Activated T-helper 1 cell treated with anti-CD3 and anti-CD28 coated beads, Interleukin-12 subunit alpha, Interleukin-12 subunit beta, Interleukin-2, Interleukin-4 antibody, amounts not matched to agents 30 ng/mL and 10 ng/mL and 1 ng/mL, durations not matched to agents 14 hours and 24 hours and 36 hours (primary cell): Measurements from ENCODE around the gene FAM181B. TPM values are rescaled to one million over a fixed set of nuclear protein-coding genes. Genes with fewer than 3 reads are reported as not detected.

Source experiments
- DNase-seq: peaks from one replicate; pipeline ENCODE4 v3.0.0; 2021; ENCODE audit warnings: low spot score
- H3K27ac Mint-ChIP-seq: one replicate; pipeline ENCODE4 v1.8.0; 2021; ENCODE audit warnings: mild to moderate bottlenecking, mixed read lengths
- H3K27me3 Mint-ChIP-seq: one replicate; pipeline ENCODE4 v1.8.0; 2022; ENCODE audit warnings: mild to moderate bottlenecking, moderate library complexity, mixed read lengths; ENCODE audit not compliant: insufficient read depth
- H3K36me3 Mint-ChIP-seq: one replicate; pipeline ENCODE4 v1.8.0; 2021; ENCODE audit warnings: low read depth, mixed read lengths
- H3K4me1 Mint-ChIP-seq: one replicate; pipeline ENCODE4 v1.8.0; 2021; ENCODE audit warnings: low read depth, mixed read lengths
- H3K4me3 Mint-ChIP-seq: one replicate; pipeline ENCODE4 v1.8.0; 2021; ENCODE audit warnings: mild to moderate bottlenecking, moderate library complexity, mixed read lengths
- H3K9me3 Mint-ChIP-seq: one replicate; pipeline ENCODE4 v1.8.0; 2021; ENCODE audit warnings: mixed read lengths
- intact Hi-C: fragments of 100-400 bp; cut with micrococcal nuclease; formaldehyde crosslinking; loops from one replicate; pipeline ENCODE4 v1.15.1; 2024
- total RNA-seq: library from RNA; stranded (reverse); gene quantifications from 2 replicates; pipeline ENCODE4 v1.2.3, GENCODE V29; 2022

FAM181B gene
- not detected in 2 replicates for total RNA-seq

DNA sequence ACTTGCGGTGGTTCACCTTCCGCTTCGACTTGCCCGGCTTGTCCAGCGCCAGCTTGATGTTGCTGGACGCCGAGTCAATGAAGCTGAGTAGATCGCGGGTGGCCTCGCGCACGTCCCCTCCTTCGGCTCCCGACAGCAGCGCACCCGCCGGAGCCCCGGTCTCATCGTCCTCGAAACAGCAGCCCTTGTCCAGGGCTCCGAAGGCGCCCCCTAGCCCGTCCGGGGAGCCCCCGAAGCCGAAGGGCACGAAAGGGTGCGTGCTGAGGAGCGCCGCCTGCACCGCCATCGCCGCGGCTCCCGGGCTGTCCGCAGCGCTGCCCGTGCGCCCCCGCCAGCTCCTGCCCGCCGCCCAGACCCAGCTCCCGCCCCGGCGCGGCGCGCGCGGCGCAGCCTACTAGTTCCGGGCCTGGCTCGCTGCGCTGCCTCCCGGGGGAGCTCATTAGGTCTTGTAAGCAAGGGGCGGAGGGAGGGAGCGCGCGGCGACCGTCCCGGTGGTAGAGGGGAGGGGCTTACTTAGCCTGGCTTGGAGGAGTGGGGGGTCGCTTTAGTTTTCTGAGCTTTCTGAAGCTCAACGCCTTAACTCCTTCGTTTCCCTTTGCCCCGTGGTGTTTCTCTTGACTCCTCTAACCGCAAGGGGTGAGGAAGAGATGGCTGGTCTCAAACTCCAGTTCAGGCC lies at the start of gene FAM181B:
Gene FAM181B, minus strand, starts transcription at position 421 of the 676 bp plus-strand sequence. Its CDS starts 135 bp downstream, at position 286.
- DNase-seq = peak; percentile 2
- no peaks in the 10 kb centered on the region for H3K9me3 Mint-ChIP-seq
- no peak within 1 kb of the TSS for H3K27ac Mint-ChIP-seq
- H3K27me3 Mint-ChIP-seq = peaks cover 72% of the 10 kb centered on the region
- intact Hi-C loops = no loop called here
- peaks cover 6% of the 10 kb centered on the region for H3K4me1 Mint-ChIP-seq
- peak within 1 kb of the TSS; percentile 48 for H3K4me3 Mint-ChIP-seq
- no peaks in the 10 kb centered on the region for H3K36me3 Mint-ChIP-seq

GRCh38 chr11:82782825-82783374 lies 49.2 kb upstream of the FAM181B start:
- H3K9me3 Mint-ChIP-seq = peaks cover 7% of the 10 kb centered on the region
- H3K4me1 Mint-ChIP-seq = no peaks in the 10 kb centered on the region
- H3K4me3 Mint-ChIP-seq = no peak overlapping the region
- no peak for DNase-seq
- no peak overlapping the region for H3K27ac Mint-ChIP-seq
- H3K27me3 Mint-ChIP-seq = peaks cover 32% of the 10 kb centered on the region
- intact Hi-C loops = no loop called here
- H3K36me3 Mint-ChIP-seq = no peaks in the 10 kb centered on the region

- Mint-ChIP-seq H3K27ac (no peak overlapping the region), H3K36me3 (no peaks in the 10 kb centered on the region), H3K27me3 (peaks cover 29% of the 10 kb centered on the region), H3K4me1 (peaks cover 4% of the 10 kb centered on the region), H3K4me3 (no peak overlapping the region), H3K9me3 (peaks cover 14% of the 10 kb centered on the region)
- no peak for DNase-seq
- intact Hi-C loops = loop anchor here (5.0 kb wide), 1 partner anchor 89 kb away; no protein-coding TSS in a partner anchor
Observed at GRCh38 chr11:82778776-82779175, 45.1 kb upstream of the FAM181B start.

GRCh38 chr11:82776377-82776776 lies 42.7 kb upstream of the FAM181B start:
- Mint-ChIP-seq H3K27me3 (peaks cover 24% of the 10 kb centered on the region), H3K4me3 (no peak overlapping the region), H3K27ac (no peak overlapping the region), H3K4me1 (peaks cover 4% of the 10 kb centered on the region), H3K36me3 (no peaks in the 10 kb centered on the region), H3K9me3 (peaks cover 10% of the 10 kb centered on the region)
- no peak for DNase-seq
- intact Hi-C loops = loop anchor here (5.0 kb wide), 1 partner anchor 91 kb away; no protein-coding TSS in a partner anchor

GRCh38 chr11:82775736-82776346 lies 42.2 kb upstream of the FAM181B start:
- peaks cover 4% of the 10 kb centered on the region for H3K4me1 Mint-ChIP-seq
- DNase-seq = peak; percentile 21
- H3K27ac Mint-ChIP-seq = no peak overlapping the region
- H3K9me3 Mint-ChIP-seq = peaks cover 6% of the 10 kb centered on the region
- H3K36me3 Mint-ChIP-seq = no peaks in the 10 kb centered on the region
- no peak overlapping the region for H3K4me3 Mint-ChIP-seq
- intact Hi-C loops = loop anchor here (1.0 to 5.0 kb wide), 3 partner anchors 91 to 1041 kb away; no protein-coding TSS in a partner anchor
- H3K27me3 Mint-ChIP-seq = peaks cover 24% of the 10 kb centered on the region

- H3K9me3 Mint-ChIP-seq = peaks cover 6% of the 10 kb centered on the region
- no peak overlapping the region for H3K4me3 Mint-ChIP-seq
- H3K36me3 Mint-ChIP-seq = no peaks in the 10 kb centered on the region
- intact Hi-C loops = loop anchor here (1.0 to 5.0 kb wide), 3 partner anchors 92 to 1042 kb away; no protein-coding TSS in a partner anchor
- H3K27ac Mint-ChIP-seq = no peak overlapping the region
- no peak for DNase-seq
- peaks cover 24% of the 10 kb centered on the region for H3K27me3 Mint-ChIP-seq
- peaks cover 4% of the 10 kb centered on the region for H3K4me1 Mint-ChIP-seq
Observed at GRCh38 chr11:82775218-82775617, 41.6 kb upstream of the FAM181B start.

- DNase-seq = no peak
- peaks cover 6% of the 10 kb centered on the region for H3K27me3 Mint-ChIP-seq
- no peak overlapping the region for H3K27ac Mint-ChIP-seq
- H3K9me3 Mint-ChIP-seq = no peaks in the 10 kb centered on the region
- H3K4me1 Mint-ChIP-seq = peaks cover 4% of the 10 kb centered on the region
- no peak overlapping the region for H3K4me3 Mint-ChIP-seq
- intact Hi-C loops = no loop called here
- H3K36me3 Mint-ChIP-seq = no peaks in the 10 kb centered on the region
Observed at GRCh38 chr11:82771781-82772180, 38.1 kb upstream of the FAM181B start.

GRCh38 chr11:82767123-82767522 lies 33.5 kb upstream of the FAM181B start:
- Mint-ChIP-seq H3K36me3 (no peaks in the 10 kb centered on the region), H3K27me3 (peaks cover 3% of the 10 kb centered on the region), H3K9me3 (no peaks in the 10 kb centered on the region), H3K4me1 (peaks cover 11% of the 10 kb centered on the region), H3K27ac (no peak overlapping the region), H3K4me3 (no peak overlapping the region)
- no peak for DNase-seq
- intact Hi-C loops = no loop called here

GRCh38 chr11:82765466-82766034 lies 31.9 kb upstream of the FAM181B start:
- H3K9me3 Mint-ChIP-seq = no peaks in the 10 kb centered on the region
- DNase-seq = peak; percentile 9
- intact Hi-C loops = no loop called here
- no peak overlapping the region for H3K4me3 Mint-ChIP-seq
- H3K4me1 Mint-ChIP-seq = peaks cover 11% of the 10 kb centered on the region
- H3K27me3 Mint-ChIP-seq = peaks cover 5% of the 10 kb centered on the region
- no peak overlapping the region for H3K27ac Mint-ChIP-seq
- H3K36me3 Mint-ChIP-seq = no peaks in the 10 kb centered on the region

DNA sequence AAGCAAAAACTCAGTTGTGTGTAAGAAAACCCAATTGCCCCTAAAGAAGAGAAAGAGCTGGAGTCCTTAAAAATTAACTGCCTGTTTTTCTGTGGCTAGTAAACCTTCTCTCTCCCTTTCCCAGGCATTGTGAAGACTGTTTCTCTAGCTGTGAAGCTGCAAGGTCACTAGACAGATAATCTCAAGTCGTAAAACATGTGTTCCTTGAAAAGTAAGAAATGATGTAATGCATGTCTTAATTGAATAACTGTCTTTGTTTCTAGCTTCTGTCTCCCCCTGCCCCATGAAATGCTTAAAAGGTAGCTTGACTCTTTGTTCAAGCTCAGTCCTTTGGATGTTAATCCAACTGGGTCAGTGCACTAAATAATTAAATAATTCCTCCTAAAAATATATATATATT lies 29.5 kb upstream of the FAM181B start:
- no peak for DNase-seq
- intact Hi-C loops = no loop called here
- Mint-ChIP-seq H3K4me1 (peaks cover 11% of the 10 kb centered on the region), H3K36me3 (no peaks in the 10 kb centered on the region), H3K27me3 (peaks cover 6% of the 10 kb centered on the region), H3K9me3 (no peaks in the 10 kb centered on the region), H3K4me3 (no peak overlapping the region), H3K27ac (no peak overlapping the region)

DNA sequence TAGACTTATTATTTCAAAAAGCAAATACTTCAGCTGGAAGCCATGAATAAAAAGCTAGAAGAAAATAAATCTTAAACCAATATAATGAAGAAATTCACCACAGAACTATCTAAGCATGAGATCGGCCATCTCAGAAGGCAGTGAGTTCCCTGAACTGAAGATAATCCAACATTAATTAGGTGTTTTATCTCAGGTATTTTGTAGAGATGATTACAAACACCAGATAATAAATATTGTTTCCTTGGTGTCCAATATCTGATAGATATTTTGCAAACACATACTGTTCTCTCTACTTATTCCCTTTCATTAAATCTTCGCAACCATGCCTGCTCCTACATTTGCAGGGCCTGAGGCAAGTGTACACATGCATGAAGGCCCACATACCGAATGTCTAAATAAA lies 26.0 kb upstream of the FAM181B start:
- Mint-ChIP-seq H3K27me3 (peaks cover 6% of the 10 kb centered on the region), H3K4me3 (no peak overlapping the region), H3K9me3 (no peaks in the 10 kb centered on the region), H3K36me3 (no peaks in the 10 kb centered on the region), H3K4me1 (peaks cover 13% of the 10 kb centered on the region), H3K27ac (no peak overlapping the region)
- intact Hi-C loops = no loop called here
- no peak for DNase-seq

GRCh38 chr11:82757660-82758357 lies 24.1 kb upstream of the FAM181B start:
- intact Hi-C loops = no loop called here
- no peak for DNase-seq
- no peak overlapping the region for H3K27ac Mint-ChIP-seq
- no peak overlapping the region for H3K4me3 Mint-ChIP-seq
- H3K36me3 Mint-ChIP-seq = no peaks in the 10 kb centered on the region
- H3K9me3 Mint-ChIP-seq = no peaks in the 10 kb centered on the region
- peaks cover 13% of the 10 kb centered on the region for H3K4me1 Mint-ChIP-seq
- peaks cover 7% of the 10 kb centered on the region for H3K27me3 Mint-ChIP-seq
